OCI-LY7 (cell line): ENCODE measurements around the gene IMMT.
A peak's percentile ranks its signal among the peaks of the same experiment; 100 is the strongest.

ENCODE experiments used
- EZH2phosphoT487 ChIP-seq: fragments of 200-600 bp; sonication (generic); IDR thresholded peaks from 2 replicates; pipeline ENCODE4 v1.6.1; 2018; ENCODE audit warnings: low read depth, borderline replicate concordance, mild to moderate bottlenecking, mixed run types, antibody characterized with exemption, low read length, moderate library complexity, mixed read lengths
- TF ChIP-seq, protein P1 (sequence below): fragments of 200-600 bp; sonication (generic); conservative IDR thresholded peaks from 2 replicates; pipeline ENCODE4 v1.5.1; 2014; ENCODE audit warnings: mild to moderate bottlenecking, antibody characterized with exemption, low read length, moderate library complexity, mixed read lengths

DNA sequence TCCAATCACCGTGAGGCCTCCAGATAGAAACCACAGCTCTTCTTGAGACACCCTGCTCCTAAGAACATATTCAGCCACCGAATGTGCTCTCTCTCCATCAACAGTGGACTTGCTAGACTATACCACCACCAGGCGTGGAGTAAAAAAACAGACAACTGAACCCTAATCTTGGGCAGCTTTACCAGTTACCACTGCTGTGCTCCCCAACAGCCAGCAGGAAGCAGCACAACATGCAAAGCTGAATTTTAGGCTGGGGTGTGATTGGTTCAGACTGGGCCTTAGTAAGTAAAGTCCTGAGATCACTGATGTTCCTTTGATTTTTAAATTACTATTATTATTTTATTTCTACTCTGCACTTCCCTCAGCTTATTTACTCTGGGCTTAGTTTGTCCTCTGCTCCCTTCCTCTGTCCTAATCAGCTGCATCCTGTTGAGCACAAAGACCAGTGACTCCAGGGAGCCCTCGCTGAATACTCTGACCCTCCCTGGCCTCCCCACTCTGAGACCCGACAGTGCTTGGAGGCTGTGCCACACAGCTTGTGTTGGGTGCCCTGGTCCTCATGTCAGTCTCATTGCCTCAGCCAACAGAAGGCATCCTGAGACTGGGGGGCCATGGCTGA, 25.9 kb upstream of the IMMT start:
- TF ChIP-seq, protein P1, sequence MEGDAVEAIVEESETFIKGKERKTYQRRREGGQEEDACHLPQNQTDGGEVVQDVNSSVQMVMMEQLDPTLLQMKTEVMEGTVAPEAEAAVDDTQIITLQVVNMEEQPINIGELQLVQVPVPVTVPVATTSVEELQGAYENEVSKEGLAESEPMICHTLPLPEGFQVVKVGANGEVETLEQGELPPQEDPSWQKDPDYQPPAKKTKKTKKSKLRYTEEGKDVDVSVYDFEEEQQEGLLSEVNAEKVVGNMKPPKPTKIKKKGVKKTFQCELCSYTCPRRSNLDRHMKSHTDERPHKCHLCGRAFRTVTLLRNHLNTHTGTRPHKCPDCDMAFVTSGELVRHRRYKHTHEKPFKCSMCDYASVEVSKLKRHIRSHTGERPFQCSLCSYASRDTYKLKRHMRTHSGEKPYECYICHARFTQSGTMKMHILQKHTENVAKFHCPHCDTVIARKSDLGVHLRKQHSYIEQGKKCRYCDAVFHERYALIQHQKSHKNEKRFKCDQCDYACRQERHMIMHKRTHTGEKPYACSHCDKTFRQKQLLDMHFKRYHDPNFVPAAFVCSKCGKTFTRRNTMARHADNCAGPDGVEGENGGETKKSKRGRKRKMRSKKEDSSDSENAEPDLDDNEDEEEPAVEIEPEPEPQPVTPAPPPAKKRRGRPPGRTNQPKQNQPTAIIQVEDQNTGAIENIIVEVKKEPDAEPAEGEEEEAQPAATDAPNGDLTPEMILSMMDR: peak; percentile 89
- TF ChIP-seq EZH2phosphoT487: no peak
